Omental fat pad (tissue), 4 donors: ENCODE data around the gene P4HTM. TPM values are rescaled to one million over a fixed set of nuclear protein-coding genes. Genes with fewer than 3 reads are reported as not detected.

Experiments
- ATAC-seq: fragments of 150-250 bp; one replicate; pipeline ENCODE4 v1.9.1; 2016; ENCODE audit warnings: mild to moderate bottlenecking, moderate library complexity; ENCODE audit not compliant: low FRiP score
- DNase-seq: peaks from one replicate; pipeline ENCODE4 v3.0.0-alpha.2; 2019; ENCODE audit warnings: low spot score
- total RNA-seq, 4 donors: library from RNA; depleted of rRNA; stranded (reverse); fragments of >200 nt; gene quantifications; one replicate each; pipeline ENCODE4 v1.1.0, GENCODE V29; 2016
- TF ChIP-seq, protein P1 (sequence below), 3 donors: fragments of 450-650 bp; IDR thresholded peaks; one replicate each; pipeline ENCODE4 v1.5.1; 2016 to 2017; ENCODE audit warnings: antibody characterized with exemption in 3 of 3, mild to moderate bottlenecking in 3 of 3, moderate library complexity in 2 of 3

Gene P4HTM
- total RNA-seq, 4 donors from 2014 or later: 25.7 to 43.1 (median 28.2) TPM

DNA sequence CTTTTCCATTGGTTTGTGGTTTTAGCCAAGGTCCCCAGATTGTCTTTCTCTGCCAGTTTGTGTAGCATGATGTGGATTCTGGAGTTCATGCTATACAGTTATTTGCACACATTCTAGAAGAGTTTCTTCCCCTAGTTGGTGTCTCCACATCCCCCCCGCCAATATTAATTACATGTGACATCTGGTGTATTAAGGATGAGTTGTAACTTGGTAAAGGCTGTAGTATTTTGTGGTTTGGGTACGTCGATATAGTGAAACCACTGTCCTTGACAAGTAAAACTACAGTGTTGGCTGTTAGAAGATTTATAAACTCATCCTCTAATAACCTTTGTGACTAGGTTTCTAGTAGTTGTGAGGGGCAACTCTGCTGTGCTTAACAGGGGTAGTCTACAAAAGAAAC is 23.7 kb upstream of the P4HTM start:
- TF ChIP-seq, protein P1, sequence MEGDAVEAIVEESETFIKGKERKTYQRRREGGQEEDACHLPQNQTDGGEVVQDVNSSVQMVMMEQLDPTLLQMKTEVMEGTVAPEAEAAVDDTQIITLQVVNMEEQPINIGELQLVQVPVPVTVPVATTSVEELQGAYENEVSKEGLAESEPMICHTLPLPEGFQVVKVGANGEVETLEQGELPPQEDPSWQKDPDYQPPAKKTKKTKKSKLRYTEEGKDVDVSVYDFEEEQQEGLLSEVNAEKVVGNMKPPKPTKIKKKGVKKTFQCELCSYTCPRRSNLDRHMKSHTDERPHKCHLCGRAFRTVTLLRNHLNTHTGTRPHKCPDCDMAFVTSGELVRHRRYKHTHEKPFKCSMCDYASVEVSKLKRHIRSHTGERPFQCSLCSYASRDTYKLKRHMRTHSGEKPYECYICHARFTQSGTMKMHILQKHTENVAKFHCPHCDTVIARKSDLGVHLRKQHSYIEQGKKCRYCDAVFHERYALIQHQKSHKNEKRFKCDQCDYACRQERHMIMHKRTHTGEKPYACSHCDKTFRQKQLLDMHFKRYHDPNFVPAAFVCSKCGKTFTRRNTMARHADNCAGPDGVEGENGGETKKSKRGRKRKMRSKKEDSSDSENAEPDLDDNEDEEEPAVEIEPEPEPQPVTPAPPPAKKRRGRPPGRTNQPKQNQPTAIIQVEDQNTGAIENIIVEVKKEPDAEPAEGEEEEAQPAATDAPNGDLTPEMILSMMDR (IDR thresholded peaks at IDR 0.05): no peak
- ATAC-seq: no peak
- DNase-seq: no peak

DNA sequence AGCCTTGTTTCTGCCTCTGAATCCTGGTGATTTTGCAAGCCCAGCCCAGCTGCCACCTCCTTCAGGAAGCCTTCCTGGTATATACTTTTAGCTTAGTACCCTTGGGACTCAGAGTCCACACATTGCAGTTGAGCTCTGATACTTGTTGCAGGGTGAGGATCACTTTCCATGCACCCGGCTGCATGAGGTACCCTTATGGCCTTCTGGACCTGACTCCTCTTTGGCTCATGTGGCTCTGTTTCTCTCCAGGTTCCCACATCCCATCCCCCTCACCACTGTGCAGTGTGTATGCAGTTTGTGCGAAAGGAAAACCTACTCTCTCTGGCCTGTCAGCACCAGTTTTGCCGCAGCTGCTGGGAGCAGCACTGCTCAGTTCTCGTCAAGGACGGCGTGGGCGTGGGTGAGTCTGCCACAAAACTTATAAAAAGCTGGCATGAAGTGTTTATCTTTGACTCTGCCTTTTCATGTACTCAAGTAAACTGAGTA is 23.1 kb upstream of the P4HTM start:
- TF ChIP-seq, protein P1 (IDR thresholded peaks at IDR 0.05): no peak
- ATAC-seq: no peak

DNA sequence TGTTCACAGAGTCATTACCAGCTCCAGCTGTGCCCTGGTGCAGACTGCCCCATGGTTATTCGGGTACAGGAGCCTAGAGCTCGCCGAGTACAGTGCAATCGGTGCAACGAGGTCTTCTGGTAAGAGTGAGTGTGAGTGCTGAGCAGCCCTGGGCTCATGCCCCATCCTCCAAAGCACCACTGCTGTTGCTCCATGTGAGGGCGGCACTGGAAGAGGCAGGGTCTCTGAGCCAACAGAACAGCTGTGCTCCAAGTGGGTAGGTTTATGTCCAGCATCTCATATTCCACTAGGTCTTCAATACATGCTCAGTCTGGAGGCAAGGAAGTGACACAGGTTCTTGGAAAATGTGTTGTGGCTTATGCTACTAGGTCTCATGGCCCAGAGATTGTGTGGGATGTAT is 19.5 kb upstream of the P4HTM start:
- no peak for DNase-seq
- TF ChIP-seq, protein P1 (IDR thresholded peaks at IDR 0.05): no peak
- ATAC-seq: no peak

More for the DNA sequence above, 23.1 kb upstream of the P4HTM start:
- no peak for DNase-seq

DNA sequence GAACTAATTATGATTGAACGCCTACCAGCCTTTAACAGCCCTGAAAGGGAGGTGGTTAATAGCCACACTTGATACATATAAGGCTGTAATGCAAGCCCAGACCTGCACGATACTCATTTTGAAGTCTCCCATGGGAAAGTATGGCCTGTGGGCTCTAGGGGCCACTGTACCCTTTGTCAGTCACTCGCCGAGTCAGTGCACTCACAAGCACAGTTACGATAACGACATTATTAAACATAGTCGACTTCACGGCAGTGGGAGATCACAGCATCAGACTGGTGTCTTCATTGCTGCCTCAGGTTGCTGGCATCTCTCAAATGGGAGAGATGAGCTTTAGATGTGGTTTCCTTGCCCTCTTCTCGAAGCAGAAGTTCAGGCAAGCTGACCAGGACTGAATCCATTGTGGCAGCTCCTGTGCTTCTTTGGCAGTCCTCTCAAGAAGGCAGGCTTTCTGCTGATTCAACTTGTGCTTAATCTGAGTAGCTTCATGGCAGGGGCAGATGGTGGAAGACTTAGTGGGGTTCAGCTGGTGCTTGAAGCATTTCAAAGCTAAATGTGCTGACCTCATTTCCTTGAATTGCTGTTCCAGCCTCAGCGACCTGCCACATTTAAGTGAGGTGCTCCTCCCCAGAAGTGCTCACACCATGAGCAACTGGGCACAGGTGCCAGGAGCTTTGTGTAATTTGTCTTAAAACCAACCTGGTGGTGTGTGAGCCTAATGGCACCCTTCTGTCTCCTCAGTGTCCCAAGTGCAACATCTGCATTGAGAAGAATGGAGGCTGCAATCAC is 15.8 kb upstream of the P4HTM start:
- DNase-seq (no peak), ATAC-seq (no peak)
- TF ChIP-seq, protein P1 (IDR thresholded peaks at IDR 0.05): no peak

DNA sequence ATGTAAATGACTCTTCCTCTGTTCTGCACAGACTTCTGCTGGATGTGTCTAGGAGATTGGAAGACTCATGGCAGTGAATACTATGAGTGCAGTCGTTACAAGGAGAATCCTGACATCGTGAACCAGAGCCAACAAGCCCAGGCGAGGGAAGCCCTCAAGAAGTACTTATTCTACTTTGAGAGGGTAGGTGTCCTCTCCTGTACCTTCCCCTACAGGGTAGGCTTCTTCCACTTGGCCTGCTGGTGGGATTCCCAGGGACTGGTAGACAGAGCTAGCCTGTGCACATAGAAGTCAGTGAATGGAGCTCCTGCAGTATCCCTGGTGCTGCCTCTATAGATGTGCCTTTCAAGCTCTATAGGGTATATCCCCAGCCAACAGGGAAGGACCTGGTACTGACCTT is 10.6 kb upstream of the P4HTM start:
- TF ChIP-seq, protein P1 (IDR thresholded peaks at IDR 0.05): no peak
- no peak for DNase-seq
- ATAC-seq: no peak

DNA sequence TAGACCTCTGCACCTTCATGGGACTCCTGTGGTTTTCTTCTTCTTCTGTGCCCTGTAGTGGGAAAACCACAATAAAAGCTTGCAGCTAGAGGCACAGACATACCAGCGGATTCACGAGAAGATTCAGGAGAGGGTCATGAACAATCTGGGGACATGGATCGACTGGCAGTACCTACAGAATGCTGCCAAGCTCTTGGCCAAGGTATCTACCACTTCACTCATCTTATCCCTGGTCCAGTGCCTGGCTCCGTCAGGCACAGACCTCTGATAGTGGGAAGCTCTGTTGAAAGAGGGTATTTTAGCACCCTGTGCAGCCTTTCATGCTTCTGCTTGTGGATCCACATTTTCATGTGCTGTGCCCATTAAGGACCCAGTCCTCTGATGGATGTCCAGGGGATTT is 9.7 kb upstream of the P4HTM start:
- ATAC-seq: no peak
- DNase-seq: no peak
- TF ChIP-seq, protein P1 (IDR thresholded peaks at IDR 0.05): no peak

DNA sequence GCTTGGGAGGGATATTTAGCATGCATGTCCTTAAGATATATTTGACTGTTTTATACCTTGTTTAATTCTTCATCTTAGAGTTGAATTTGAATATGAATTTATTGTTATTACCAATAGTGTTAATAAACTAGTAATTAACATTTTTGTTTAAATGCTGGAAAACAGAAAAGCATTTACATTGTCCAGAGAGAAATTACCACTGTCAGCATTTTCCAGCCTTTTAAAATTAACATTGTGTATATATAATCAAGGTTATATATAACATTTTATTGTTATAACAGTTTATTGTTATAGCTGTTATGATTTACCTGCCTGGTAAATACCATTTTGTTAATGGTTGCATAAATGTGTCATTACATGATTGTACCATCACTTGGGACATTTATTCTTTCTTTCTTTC is 8.0 kb upstream of the P4HTM start:
- TF ChIP-seq, protein P1 (IDR thresholded peaks at IDR 0.05): no peak
- ATAC-seq: no peak
- no peak for DNase-seq
